ENCODE results near the gene FNDC5.

GRCh38 chr1:32919811-32920733 lies 49.4 kb upstream of the FNDC5 start:
- TF ChIP-seq ZNF114 (CRISPR knock-in tag; IDR thresholded peaks at IDR 0.05) (no peak), CTCF (conservative IDR thresholded peaks at IDR 0.05; ENCODE audit: low read depth in 2 of 2) (no peak), POLR2AphosphoS5 (IDR thresholded peaks at IDR 0.05; ENCODE audit: low read depth) (no peak), EZH2 (IDR thresholded peaks at IDR 0.05; ENCODE audit: low read depth, unreplicated experiment) (no peak), EZH2phosphoT487 (IDR thresholded peaks at IDR 0.05; ENCODE audit: unreplicated experiment) (no peak)

All from GM23338 (cell line).